Body of pancreas (tissue), 4 donors: ENCODE measurements around the gene APOA1.

ENCODE experiments used
- CTCF ChIP-seq, 7 experiments: fragments of 450-650 bp in 4 of 7; fragments of 200-600 bp in 3 of 7; sonication (generic) in 3 of 7; IDR thresholded peaks; one replicate each; pipeline ENCODE4 v1.5.1; 2016 to 2019; ENCODE audit warnings: antibody characterized with exemption in 7 of 7
- POLR2A ChIP-seq, 3 donors: fragments of 450-650 bp; IDR thresholded peaks; one replicate each; pipeline ENCODE4 v1.6.1; 2016; ENCODE audit warnings: antibody characterized with exemption in 3 of 3, mild to moderate bottlenecking in 2 of 3

GRCh38 chr11:116836632-116836991 lies 810 bp downstream of the APOA1 start:
- TF ChIP-seq CTCF (IDR thresholded peaks at IDR 0.05) (no peak), POLR2A (IDR thresholded peaks at IDR 0.05) (no peak)
